Measurements from ENCODE around the gene ATP8A2.
"Not testable (repeated sequence)": the region's sequence is repeated elsewhere in the genome, so short reads cannot be mapped to it uniquely, and the experiment has no call there.

ATP8A2 gene

GRCh38 chr13:25948910-25949309 lies 577.1 kb downstream of the ATP8A2 start:
- no peak overlapping the region for H3K4me3 ChIP-seq (ENCODE audit: low read depth, low read length)
- no peak for DNase-seq (ENCODE audit: low read depth)

GRCh38 chr13:25951831-25952230 lies 580.1 kb downstream of the ATP8A2 start:
- H3K4me3 ChIP-seq (ENCODE audit: low read depth, low read length), result no peak overlapping the region
- no peak for DNase-seq (ENCODE audit: low read depth)

GRCh38 chr13:25954080-25954479 lies 582.3 kb downstream of the ATP8A2 start:
- DNase-seq (ENCODE audit: low read depth); H3K4me3 ChIP-seq (ENCODE audit: low read depth, low read length): not testable (repeated sequence)

GRCh38 chr13:25954943-25955342 lies 583.2 kb downstream of the ATP8A2 start:
- DNase-seq (ENCODE audit: low read depth); H3K4me3 ChIP-seq (ENCODE audit: low read depth, low read length): not testable (repeated sequence)

GRCh38 chr13:25958986-25959385 lies 587.2 kb downstream of the ATP8A2 start:
- DNase-seq (ENCODE audit: low read depth), result no peak
- H3K4me3 ChIP-seq (ENCODE audit: low read depth, low read length), result no peak overlapping the region

- no peak for DNase-seq (ENCODE audit: low read depth)
- no peak overlapping the region for H3K4me3 ChIP-seq (ENCODE audit: low read depth, low read length)
These were observed 589.5 kb downstream of the ATP8A2 start for GRCh38 chr13:25961294-25961693.

GRCh38 chr13:25963674-25964073 lies 591.9 kb downstream of the ATP8A2 start:
- DNase-seq (ENCODE audit: low read depth), result no peak

GRCh38 chr13:25965596-25965995 lies 593.8 kb downstream of the ATP8A2 start:
- H3K4me3 ChIP-seq (ENCODE audit: low read depth, low read length), result no peak overlapping the region
- no peak for DNase-seq (ENCODE audit: low read depth)

More at GRCh38 chr13:25963674-25964073, 591.9 kb downstream of the ATP8A2 start:
- no peak overlapping the region for H3K4me3 ChIP-seq (ENCODE audit: low read depth, low read length)

GRCh38 chr13:25966086-25966485 lies 594.3 kb downstream of the ATP8A2 start:
- H3K4me3 ChIP-seq (ENCODE audit: low read depth, low read length), result no peak overlapping the region
- DNase-seq (ENCODE audit: low read depth), result no peak

- no peak for DNase-seq (ENCODE audit: low read depth)
- no peak overlapping the region for H3K4me3 ChIP-seq (ENCODE audit: low read depth, low read length)
These were observed 595.4 kb downstream of the ATP8A2 start for GRCh38 chr13:25967144-25967543.

GRCh38 chr13:25971047-25971446 lies 599.3 kb downstream of the ATP8A2 start:
- no peak for DNase-seq (ENCODE audit: low read depth)
- H3K4me3 ChIP-seq (ENCODE audit: low read depth, low read length), result no peak overlapping the region

- H3K4me3 ChIP-seq (ENCODE audit: low read depth, low read length), result no peak overlapping the region
- no peak for DNase-seq (ENCODE audit: low read depth)
These were observed 599.8 kb downstream of the ATP8A2 start for GRCh38 chr13:25971459-25972145.

GRCh38 chr13:25973085-25973484 lies 601.3 kb downstream of the ATP8A2 start:
- DNase-seq (ENCODE audit: low read depth), result no peak
- H3K4me3 ChIP-seq (ENCODE audit: low read depth, low read length), result no peak overlapping the region

GRCh38 chr13:25973576-25973975 lies 601.8 kb downstream of the ATP8A2 start:
- no peak for DNase-seq (ENCODE audit: low read depth)
- H3K4me3 ChIP-seq (ENCODE audit: low read depth, low read length), result no peak overlapping the region

GRCh38 chr13:25977216-25977615 lies 605.4 kb downstream of the ATP8A2 start:
- DNase-seq (ENCODE audit: low read depth), result no peak
- no peak overlapping the region for H3K4me3 ChIP-seq (ENCODE audit: low read depth, low read length)

- no peak for DNase-seq (ENCODE audit: low read depth)
- H3K4me3 ChIP-seq (ENCODE audit: low read depth, low read length), result no peak overlapping the region
These were observed 605.9 kb downstream of the ATP8A2 start for GRCh38 chr13:25977671-25978070.

- H3K4me3 ChIP-seq (ENCODE audit: low read depth, low read length), result no peak overlapping the region
- no peak for DNase-seq (ENCODE audit: low read depth)
These were observed 607.2 kb downstream of the ATP8A2 start for GRCh38 chr13:25978961-25979360.

- no peak overlapping the region for H3K4me3 ChIP-seq (ENCODE audit: low read depth, low read length)
- no peak for DNase-seq (ENCODE audit: low read depth)
These were observed 607.6 kb downstream of the ATP8A2 start for GRCh38 chr13:25979371-25979770.

- no peak for DNase-seq (ENCODE audit: low read depth)
- no peak overlapping the region for H3K4me3 ChIP-seq (ENCODE audit: low read depth, low read length)
These were observed 608.5 kb downstream of the ATP8A2 start for GRCh38 chr13:25980255-25980654.

GRCh38 chr13:25981060-25981459 lies 609.3 kb downstream of the ATP8A2 start:
- no peak for DNase-seq (ENCODE audit: low read depth)
- no peak overlapping the region for H3K4me3 ChIP-seq (ENCODE audit: low read depth, low read length)

GRCh38 chr13:25982907-25983306 lies 611.1 kb downstream of the ATP8A2 start:
- DNase-seq (ENCODE audit: low read depth), result no peak

GRCh38 chr13:25987987-25988386 lies 616.2 kb downstream of the ATP8A2 start:
- no peak overlapping the region for H3K4me3 ChIP-seq (ENCODE audit: low read depth, low read length)
- no peak for DNase-seq (ENCODE audit: low read depth)

More at GRCh38 chr13:25982907-25983306, 611.1 kb downstream of the ATP8A2 start:
- no peak overlapping the region for H3K4me3 ChIP-seq (ENCODE audit: low read depth, low read length)

All from skeletal muscle cell (primary cell).